HFF-Myc (cell line): Measurements from ENCODE around the gene BRMS1L.

ENCODE experiments used
- DNase-seq: peaks from one replicate; pipeline ENCODE4 v3.0.0-alpha.2; 2011; ENCODE audit warnings: low read depth; ENCODE audit errors: extremely low read depth
- H3K4me3 ChIP-seq: replicated peaks from 2 replicates; pipeline ENCODE4 v1.5.1; 2011; ENCODE audit warnings: low read depth, mild to moderate bottlenecking, control low read depth, low read length
- CTCF ChIP-seq: IDR thresholded peaks from 2 replicates; pipeline ENCODE4 v1.5.1; 2012; ENCODE audit warnings: mild to moderate bottlenecking, low read depth, low read length, control low read depth; ENCODE audit errors: missing control alignments

The BRMS1L gene

DNA sequence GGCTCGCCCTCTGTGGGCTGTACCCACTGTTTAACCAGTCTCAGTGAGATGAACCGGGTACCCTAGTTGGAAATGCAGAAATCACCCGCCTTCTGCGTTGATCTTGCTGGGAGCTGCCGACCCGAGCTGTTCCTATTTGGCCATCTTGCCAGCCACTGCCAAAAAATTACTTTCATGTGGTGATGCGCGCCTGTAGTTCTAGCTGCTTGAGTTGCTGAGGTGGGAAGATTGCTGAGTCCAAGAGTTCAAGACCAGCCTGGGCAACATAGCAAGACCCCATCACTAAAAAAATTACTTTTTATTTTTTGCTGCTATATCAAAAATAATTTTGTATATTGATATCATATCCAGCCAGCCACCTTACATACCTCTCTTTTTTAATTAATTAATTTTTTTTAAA, 18.4 kb downstream of the BRMS1L start:
- DNase-seq: no peak
- no peak for TF ChIP-seq CTCF
- no peak overlapping the region for H3K4me3 ChIP-seq

DNA sequence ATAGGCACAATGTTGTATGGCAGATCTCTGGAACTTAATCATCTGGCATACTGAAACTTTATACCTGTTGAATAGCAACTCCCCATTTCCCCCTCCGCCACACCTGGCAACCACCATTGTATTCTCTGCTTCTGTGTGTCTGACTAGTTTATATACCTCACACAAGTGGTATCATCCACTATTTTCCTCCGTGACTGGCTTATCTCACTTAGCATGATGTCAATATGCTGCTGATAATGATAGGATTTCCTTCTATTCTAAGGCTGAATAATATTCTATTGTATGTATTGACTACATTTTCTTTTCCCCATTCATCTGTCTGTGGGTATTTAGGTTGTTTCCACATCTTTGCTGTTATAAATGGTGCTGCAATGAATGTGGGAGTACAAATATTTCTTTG, 21.5 kb downstream of the BRMS1L start:
- no peak for DNase-seq
- no peak overlapping the region for H3K4me3 ChIP-seq
- no peak for TF ChIP-seq CTCF

DNA sequence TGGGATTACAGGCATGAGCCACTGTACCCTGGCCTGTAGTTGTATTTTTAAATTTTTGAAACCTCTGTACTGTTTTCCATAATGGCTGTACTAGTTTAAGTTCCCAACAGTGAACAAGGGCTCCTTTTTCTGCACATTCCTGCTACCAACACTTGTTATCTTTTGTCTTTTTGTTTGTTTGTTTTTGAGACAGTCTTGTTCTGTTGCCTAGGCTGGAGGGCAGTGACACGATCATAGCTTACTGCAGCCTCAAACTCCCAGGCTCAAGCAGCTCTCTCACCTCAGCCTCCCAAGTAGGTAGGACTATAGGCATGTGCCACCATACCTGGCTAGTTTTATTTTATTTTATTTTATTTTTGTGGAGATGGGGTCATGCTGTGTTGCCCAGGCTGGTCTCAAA, 23.0 kb downstream of the BRMS1L start:
- DNase-seq: no peak
- TF ChIP-seq CTCF: no peak
- no peak overlapping the region for H3K4me3 ChIP-seq

DNA sequence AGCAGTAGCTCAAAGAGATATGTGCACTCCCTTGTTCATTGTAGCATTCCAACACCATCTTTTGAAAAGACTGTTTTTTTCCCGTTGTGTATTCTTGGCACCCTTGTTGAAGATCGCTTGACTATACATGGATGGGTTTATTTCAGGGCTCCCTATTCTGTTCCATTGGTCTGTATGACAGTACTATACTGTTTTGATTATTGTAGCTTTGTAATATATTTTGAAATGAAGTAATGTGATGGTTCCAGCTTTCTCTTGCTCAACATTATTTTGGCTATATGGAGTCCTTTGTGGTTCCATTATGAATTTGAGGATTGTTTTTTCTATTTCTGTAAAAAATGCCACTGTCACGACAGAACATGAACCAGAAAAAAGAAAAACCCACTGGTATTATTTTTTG, 25.7 kb downstream of the BRMS1L start:
- TF ChIP-seq CTCF: no peak
- no peak for DNase-seq
- no peak overlapping the region for H3K4me3 ChIP-seq

- H3K4me3 ChIP-seq: no peak overlapping the region
- no peak for DNase-seq
- no peak for TF ChIP-seq CTCF
Observed at GRCh38 chr14:35853225-35853624, 27.1 kb downstream of the BRMS1L start.

DNA sequence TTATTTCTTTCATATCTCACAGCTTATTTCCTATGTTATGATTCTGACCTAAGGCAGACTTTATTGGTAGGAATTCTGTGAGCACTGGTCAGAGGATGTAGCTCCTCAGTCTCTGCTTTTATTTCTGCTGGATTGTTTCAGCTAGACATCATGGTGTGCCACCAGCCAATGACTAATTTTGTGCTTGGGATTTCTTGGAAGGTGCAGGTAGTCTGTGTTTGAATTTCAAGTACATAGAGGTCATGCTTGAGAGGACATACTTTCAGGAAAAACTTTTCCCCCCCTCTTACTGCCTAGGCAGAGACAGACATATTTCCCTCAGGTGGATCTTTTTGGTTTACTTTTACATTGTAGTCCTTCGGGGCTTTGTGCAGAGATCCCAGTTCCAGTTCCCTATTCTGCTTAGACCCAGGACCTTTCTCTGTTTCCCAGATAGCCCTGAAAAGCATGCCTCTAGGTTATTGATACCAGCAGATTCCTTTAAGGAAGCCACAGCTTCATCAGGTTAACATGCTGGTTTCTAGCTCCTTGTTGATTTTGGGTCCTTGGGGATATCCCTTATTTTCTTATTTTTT, 28.6 kb downstream of the BRMS1L start:
- no peak overlapping the region for H3K4me3 ChIP-seq

More for the DNA sequence above, 28.6 kb downstream of the BRMS1L start:
- no peak for TF ChIP-seq CTCF
- DNase-seq: no peak
